Calu3 (cell line): ENCODE results near the gene DLGAP1. TPM values are rescaled to one million over a fixed set of nuclear protein-coding genes. Genes with fewer than 3 reads are reported as not detected.

Experiments used
- BruUV-seq: library from RNA; stranded (reverse); fragments of 400-500 nt; replicated peaks from 2 replicates; lab custom pipeline; 2021; lab: Mats Ljungman, UMichigan
- CTCF ChIA-PET: fragments of 300-600 bp; sonication (Branson Sonifier 250); formaldehyde crosslinking; loops from one replicate; lab custom pipeline; 2022; ENCODE audit warnings: antibody characterized with exemption; lab: Charles Lee
- DNase-seq: peaks from one replicate; pipeline ENCODE4 v3.0.0; 2022
- H3K27ac Mint-ChIP-seq: one replicate; pipeline ENCODE4 v1.8.0; 2022; ENCODE audit warnings: mixed read lengths; ENCODE audit not compliant: unreplicated experiment
- H3K27me3 Mint-ChIP-seq: one replicate; pipeline ENCODE4 v1.8.0; 2022; ENCODE audit warnings: mixed read lengths; ENCODE audit not compliant: unreplicated experiment
- H3K36me3 Mint-ChIP-seq: one replicate; pipeline ENCODE4 v1.8.0; 2022; ENCODE audit warnings: mild to moderate bottlenecking, moderate library complexity, mixed read lengths; ENCODE audit not compliant: insufficient read depth, unreplicated experiment
- H3K4me1 Mint-ChIP-seq: one replicate; pipeline ENCODE4 v1.8.0; 2022; ENCODE audit warnings: mild to moderate bottlenecking, low read depth, mixed read lengths; ENCODE audit not compliant: unreplicated experiment
- H3K4me3 Mint-ChIP-seq: one replicate; pipeline ENCODE4 v1.8.0; 2022; ENCODE audit warnings: mild to moderate bottlenecking, low read depth, moderate library complexity, mixed read lengths; ENCODE audit not compliant: unreplicated experiment
- H3K9me3 Mint-ChIP-seq: one replicate; pipeline ENCODE4 v1.8.0; 2022; ENCODE audit warnings: low read depth, mixed read lengths; ENCODE audit not compliant: unreplicated experiment
- intact Hi-C: fragments of 100-400 bp; cut with micrococcal nuclease; formaldehyde crosslinking; loops from one replicate; pipeline ENCODE4 v1.10.0; 2022; ENCODE audit not compliant: unreplicated experiment
- total RNA-seq: library from RNA; stranded (reverse); gene quantifications from 2 replicates; pipeline ENCODE4 v1.2.3, GENCODE V29; 2022
- TF ChIP-seq, protein P1 (sequence below): fragments of 200-600 bp; IDR thresholded peaks from one replicate; pipeline ENCODE4 v1.8.0; 2022; ENCODE audit warnings: antibody characterized with exemption; ENCODE audit not compliant: unreplicated experiment

Gene DLGAP1
- total RNA-seq, 1 experiment from 2014 or later, result 9.0 TPM

DNA sequence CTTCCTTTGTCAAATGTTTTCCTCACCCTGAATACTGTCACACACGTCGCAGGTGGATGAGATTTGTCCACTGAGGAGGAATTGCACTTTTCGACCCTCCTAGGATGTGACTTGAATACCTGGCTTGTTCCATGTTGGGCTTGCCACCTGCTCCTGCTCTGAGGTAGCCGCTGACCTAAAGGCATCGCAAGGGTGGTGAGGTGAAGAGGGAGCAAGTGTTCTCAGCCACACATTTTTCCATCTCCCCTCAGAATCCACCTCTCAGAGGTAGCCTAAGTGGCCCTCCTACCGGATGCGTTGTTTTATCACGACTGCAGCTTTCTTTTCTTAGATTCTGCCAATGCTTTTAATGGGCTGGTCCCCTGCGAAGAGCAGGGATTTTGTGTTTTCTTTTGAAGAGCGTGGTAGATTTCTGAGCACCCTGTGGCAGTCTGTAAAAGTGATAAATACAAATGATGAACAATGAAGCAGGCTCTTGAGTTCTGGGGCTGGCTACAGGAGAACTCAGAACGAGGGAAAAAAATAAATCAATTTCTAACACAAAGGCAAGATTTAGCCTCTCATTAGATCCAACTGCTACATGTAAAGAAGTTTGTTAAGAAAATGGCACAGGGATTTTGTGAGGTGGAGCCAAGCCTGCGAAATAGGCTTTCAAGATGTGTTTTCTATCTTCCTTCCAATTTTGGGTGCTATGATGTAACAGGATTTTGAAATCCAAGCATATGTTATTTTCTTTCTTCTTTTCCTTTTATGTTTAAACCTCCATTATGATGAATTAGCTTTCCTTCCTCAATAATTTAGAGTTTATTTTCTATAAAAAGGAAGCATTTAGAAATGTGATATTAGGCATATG, 618.4 kb downstream of the DLGAP1 start:
- H3K4me3 Mint-ChIP-seq, result no peak overlapping the region
- CTCF ChIA-PET, result no interaction called here
- H3K27me3 Mint-ChIP-seq, result no peaks in the 10 kb centered on the region
- no TSS peak for BruUV-seq
- intact Hi-C loops, result no loop called here
- H3K27ac Mint-ChIP-seq, result no peak overlapping the region
- no peaks in the 10 kb centered on the region for H3K9me3 Mint-ChIP-seq
- TF ChIP-seq, protein P1, sequence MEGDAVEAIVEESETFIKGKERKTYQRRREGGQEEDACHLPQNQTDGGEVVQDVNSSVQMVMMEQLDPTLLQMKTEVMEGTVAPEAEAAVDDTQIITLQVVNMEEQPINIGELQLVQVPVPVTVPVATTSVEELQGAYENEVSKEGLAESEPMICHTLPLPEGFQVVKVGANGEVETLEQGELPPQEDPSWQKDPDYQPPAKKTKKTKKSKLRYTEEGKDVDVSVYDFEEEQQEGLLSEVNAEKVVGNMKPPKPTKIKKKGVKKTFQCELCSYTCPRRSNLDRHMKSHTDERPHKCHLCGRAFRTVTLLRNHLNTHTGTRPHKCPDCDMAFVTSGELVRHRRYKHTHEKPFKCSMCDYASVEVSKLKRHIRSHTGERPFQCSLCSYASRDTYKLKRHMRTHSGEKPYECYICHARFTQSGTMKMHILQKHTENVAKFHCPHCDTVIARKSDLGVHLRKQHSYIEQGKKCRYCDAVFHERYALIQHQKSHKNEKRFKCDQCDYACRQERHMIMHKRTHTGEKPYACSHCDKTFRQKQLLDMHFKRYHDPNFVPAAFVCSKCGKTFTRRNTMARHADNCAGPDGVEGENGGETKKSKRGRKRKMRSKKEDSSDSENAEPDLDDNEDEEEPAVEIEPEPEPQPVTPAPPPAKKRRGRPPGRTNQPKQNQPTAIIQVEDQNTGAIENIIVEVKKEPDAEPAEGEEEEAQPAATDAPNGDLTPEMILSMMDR, result no peak
- H3K36me3 Mint-ChIP-seq, result no peaks in the 10 kb centered on the region
- H3K4me1 Mint-ChIP-seq, result peaks cover 8% of the 10 kb centered on the region
- DNase-seq, result no peak

DNA sequence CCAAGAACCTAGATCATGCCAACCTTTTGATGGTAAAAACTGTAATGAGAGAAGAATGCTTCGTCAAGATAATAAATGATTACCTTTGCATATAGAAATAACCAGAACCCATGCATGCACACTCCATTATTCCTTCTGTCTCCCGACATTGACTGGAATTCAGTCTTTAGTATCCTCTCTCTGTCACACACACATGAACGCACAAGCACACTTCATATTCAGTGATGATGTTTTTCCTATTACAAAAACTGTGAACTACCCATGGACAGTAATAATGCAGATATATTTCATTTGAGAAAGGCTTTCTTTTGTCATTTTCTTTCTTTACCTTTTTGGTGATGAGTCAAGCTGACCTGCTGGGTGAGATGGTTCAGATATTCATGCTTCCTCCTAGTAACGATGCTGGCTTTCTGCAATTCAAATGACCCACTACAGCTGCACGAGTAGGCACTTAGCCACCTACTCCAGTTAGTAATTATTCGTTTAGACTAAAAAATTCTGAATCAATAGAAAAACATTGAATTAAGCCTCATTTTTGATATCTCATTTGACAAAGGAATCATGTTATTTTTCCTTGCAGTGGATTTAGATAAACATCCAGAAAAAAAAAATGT, 623.0 kb downstream of the DLGAP1 start:
- Mint-ChIP-seq H3K36me3 (no peaks in the 10 kb centered on the region), H3K4me1 (no peaks in the 10 kb centered on the region), H3K4me3 (no peak overlapping the region), H3K27ac (no peak overlapping the region), H3K9me3 (no peaks in the 10 kb centered on the region), H3K27me3 (no peaks in the 10 kb centered on the region)
- BruUV-seq, result no TSS peak
- DNase-seq, result no peak
- TF ChIP-seq, protein P1, result no peak
- CTCF ChIA-PET, result no interaction called here
- intact Hi-C loops, result no loop called here

- intact Hi-C loops, result no loop called here
- H3K4me3 Mint-ChIP-seq, result no peak overlapping the region
- no TSS peak for BruUV-seq
- no peaks in the 10 kb centered on the region for H3K4me1 Mint-ChIP-seq
- no peak overlapping the region for H3K27ac Mint-ChIP-seq
- CTCF ChIA-PET, result interaction anchor here (0.5 kb wide), 1 partner anchor 39 kb away, joined by 3 read pairs; no protein-coding TSS in a partner anchor
- no peaks in the 10 kb centered on the region for H3K27me3 Mint-ChIP-seq
- DNase-seq, result no peak
- TF ChIP-seq, protein P1, result no peak
- no peaks in the 10 kb centered on the region for H3K9me3 Mint-ChIP-seq
- no peaks in the 10 kb centered on the region for H3K36me3 Mint-ChIP-seq
Measured at GRCh38 chr18:3830604-3831003, 624.5 kb downstream of the DLGAP1 start.

DNA sequence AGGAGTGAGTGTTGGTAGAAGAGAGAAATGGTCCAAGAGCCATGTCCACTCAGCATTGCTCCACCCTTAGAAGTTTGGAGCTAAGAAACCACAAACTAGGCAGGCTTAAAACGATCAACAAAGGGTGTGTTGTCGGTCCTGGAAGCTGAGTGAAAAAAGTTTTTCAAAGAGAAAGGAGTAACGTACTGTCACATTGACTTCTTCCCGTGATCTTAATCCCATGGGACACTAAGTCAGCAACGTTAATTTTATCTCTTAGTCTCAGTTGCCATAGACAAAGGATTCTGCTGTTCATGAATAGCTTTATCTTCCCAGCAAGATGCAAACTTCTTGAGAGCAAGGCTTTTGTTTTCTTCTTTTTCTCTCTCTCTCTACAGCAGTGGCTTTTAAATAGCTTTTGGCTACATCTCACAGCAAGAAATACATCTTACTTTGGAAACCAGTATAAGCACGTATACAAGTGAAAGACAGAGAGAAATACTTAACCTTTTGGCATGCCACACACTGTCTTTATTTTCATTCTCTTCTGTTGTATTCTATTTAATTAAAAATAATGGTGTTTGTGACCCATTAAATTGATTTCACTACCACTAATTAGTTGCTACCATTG, 627.8 kb downstream of the DLGAP1 start:
- Mint-ChIP-seq H3K27ac (no peak overlapping the region), H3K4me3 (no peak overlapping the region), H3K27me3 (no peaks in the 10 kb centered on the region), H3K4me1 (no peaks in the 10 kb centered on the region), H3K9me3 (no peaks in the 10 kb centered on the region), H3K36me3 (no peaks in the 10 kb centered on the region)
- TF ChIP-seq, protein P1, result no peak
- CTCF ChIA-PET, result interaction anchor here (0.6 kb wide), 1 partner anchor 156 kb away, joined by 8 read pairs; no protein-coding TSS in a partner anchor
- intact Hi-C loops, result no loop called here
- BruUV-seq, result no TSS peak
- DNase-seq, result no peak
